ENCODE measurements around the gene LRRC8E. TPM values are rescaled to one million over a fixed set of nuclear protein-coding genes. Genes with fewer than 3 reads are reported as not detected.

LRRC8E gene
- total RNA-seq, 1 donor from 2014 or later, result not detected

GRCh38 chr19:7921967-7922835 lies 33.9 kb downstream of the LRRC8E start:
- H3K27ac Mint-ChIP-seq, result no peak overlapping the region
- H3K9me3 Mint-ChIP-seq, result no peaks in the 10 kb centered on the region
- DNase-seq (no peak), ATAC-seq (ENCODE audit: low read depth) (no peak)
- CTCF ChIA-PET, result interaction anchor here (1.0 to 2.7 kb wide), 2 partner anchors 22 to 354 kb away, joined by 3 to 13 read pairs; partner anchors contain the start of gene TIMM44
- no peak for TF ChIP-seq CTCF (IDR thresholded peaks at IDR 0.05)
- POLR2A ChIA-PET, result interaction anchor here (1.1 to 4.0 kb wide), 4 partner anchors 13 to 22 kb away, joined by 3 to 49 read pairs (median 17); partner anchors contain the start of genes MAP2K7 and TIMM44
- intact Hi-C loops (cut with micrococcal nuclease), result loop anchor here (2.0 to 10.0 kb wide), 3 partner anchors 241 to 387 kb away; partner anchors contain the start of genes PNPLA6 and TRAPPC5
- peaks cover 11% of the 10 kb centered on the region for H3K36me3 Mint-ChIP-seq (ENCODE audit: low read depth)
- no peak overlapping the region for H3K4me3 Mint-ChIP-seq
- peaks cover 5% of the 10 kb centered on the region for H3K27me3 Mint-ChIP-seq
- peaks cover 45% of the 10 kb centered on the region for H3K4me1 Mint-ChIP-seq

- Mint-ChIP-seq H3K4me1 (peaks cover 42% of the 10 kb centered on the region), H3K4me3 (no peak overlapping the region), H3K27me3 (peaks cover 5% of the 10 kb centered on the region), H3K27ac (no peak overlapping the region), H3K36me3 (ENCODE audit: low read depth) (peaks cover 11% of the 10 kb centered on the region), H3K9me3 (no peaks in the 10 kb centered on the region)
- ChIA-PET POLR2A (interaction anchor here (1.1 to 4.0 kb wide), 3 partner anchors 19 to 22 kb away, joined by 3 to 49 read pairs (median 30); partner anchors contain the start of genes MAP2K7 and TIMM44), CTCF (interaction anchor here (1.0 kb wide), 1 partner anchor 21 kb away, joined by 3 read pairs; the partner anchor contains the start of gene TIMM44)
- DNase-seq (no peak), ATAC-seq (ENCODE audit: low read depth) (no peak)
- intact Hi-C loops (cut with micrococcal nuclease), result loop anchor here (10.0 kb wide), 2 partner anchors 268 to 388 kb away; partner anchors contain the start of gene PNPLA6
- no peak for TF ChIP-seq CTCF (IDR thresholded peaks at IDR 0.05)
These were observed 34.5 kb downstream of the LRRC8E start for GRCh38 chr19:7922836-7923195.

GRCh38 chr19:7923295-7924191 lies 35.2 kb downstream of the LRRC8E start:
- DNase-seq (no peak), ATAC-seq (ENCODE audit: low read depth) (no peak)
- TF ChIP-seq CTCF (IDR thresholded peaks at IDR 0.05), result no peak
- POLR2A ChIA-PET, result interaction anchor here (1.2 to 4.0 kb wide), 2 partner anchors 19 to 20 kb away, joined by 3 to 49 read pairs; partner anchors contain the start of gene TIMM44
- intact Hi-C loops (cut with micrococcal nuclease), result loop anchor here (10.0 kb wide), 2 partner anchors 269 to 389 kb away; partner anchors contain the start of gene PNPLA6
- Mint-ChIP-seq H3K27me3 (peaks cover 2% of the 10 kb centered on the region), H3K9me3 (no peaks in the 10 kb centered on the region), H3K36me3 (ENCODE audit: low read depth) (peaks cover 12% of the 10 kb centered on the region), H3K27ac (no peak overlapping the region), H3K4me1 (peaks cover 39% of the 10 kb centered on the region), H3K4me3 (no peak overlapping the region)
- CTCF ChIA-PET, result interaction anchor here (1.0 to 1.1 kb wide), 2 partner anchors 15 to 243 kb away, joined by 3 to 4 read pairs; partner anchors contain the start of gene TRAPPC5

DNA sequence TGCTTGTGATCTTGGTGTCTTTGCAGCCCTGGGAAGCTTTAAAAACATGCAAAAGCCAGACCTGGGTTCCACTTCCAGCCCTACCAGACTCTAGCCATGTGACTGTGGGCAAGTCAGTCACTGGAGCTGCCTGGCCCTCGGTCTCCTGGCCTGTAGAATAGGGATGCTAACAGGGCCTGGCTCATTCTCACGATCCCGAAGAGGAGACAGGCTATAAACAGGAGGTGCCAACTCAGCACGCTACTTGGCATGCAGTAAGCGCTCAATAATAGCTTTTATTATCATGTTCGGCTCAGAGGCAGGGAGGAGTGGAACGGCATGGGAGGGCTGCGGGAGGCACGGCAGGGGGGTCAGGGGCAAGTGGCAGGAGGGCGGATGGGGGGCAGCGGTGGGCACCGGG lies 35.9 kb downstream of the LRRC8E start:
- ChIA-PET CTCF (interaction anchor here (1.0 to 1.1 kb wide), 2 partner anchors 14 to 243 kb away, joined by 3 to 4 read pairs; partner anchors contain the start of gene TRAPPC5), POLR2A (interaction anchor here (1.2 kb wide), 1 partner anchor 19 kb away, joined by 3 read pairs; the partner anchor contains the start of gene TIMM44)
- intact Hi-C loops (cut with micrococcal nuclease), result loop anchor here (10.0 kb wide), 2 partner anchors 269 to 389 kb away; partner anchors contain the start of gene PNPLA6
- peaks cover 1% of the 10 kb centered on the region for H3K27me3 Mint-ChIP-seq
- TF ChIP-seq CTCF (IDR thresholded peaks at IDR 0.05), result no peak
- H3K4me1 Mint-ChIP-seq, result peaks cover 39% of the 10 kb centered on the region
- H3K9me3 Mint-ChIP-seq, result no peaks in the 10 kb centered on the region
- no peak for DNase-seq
- H3K36me3 Mint-ChIP-seq (ENCODE audit: low read depth), result peaks cover 17% of the 10 kb centered on the region
- peak overlapping the region; percentile 46 for H3K4me3 Mint-ChIP-seq
- no peak overlapping the region for H3K27ac Mint-ChIP-seq
- no peak for ATAC-seq (ENCODE audit: low read depth)

Measured in activated B cell treated with CpG ODN at 0.5 μM for 24 hours (primary cell).